IMR-90 (cell line): ENCODE results near the gene PIRT.

Source experiments
- BHLHE40 ChIP-seq: fragments of 150-350 bp; IDR thresholded peaks from 2 replicates; pipeline ENCODE4 v1.6.1; 2016; ENCODE audit warnings: mild to moderate bottlenecking, low read depth, low read length
- CEBPB ChIP-seq: IDR thresholded peaks from 2 replicates; pipeline ENCODE4 v1.6.1; 2012; ENCODE audit warnings: low read depth, low read length, improper control_type of control experiment
- MAFK ChIP-seq: IDR thresholded peaks from 2 replicates; pipeline ENCODE4 v1.6.1; 2012; ENCODE audit warnings: low read depth, low read length, improper control_type of control experiment
- MAZ ChIP-seq: IDR thresholded peaks from 2 replicates; pipeline ENCODE4 v1.6.1; 2012; ENCODE audit warnings: low read depth, mild to moderate bottlenecking, low read length, improper control_type of control experiment, moderate library complexity, borderline replicate concordance
- POLR2A ChIP-seq: IDR thresholded peaks from 2 replicates; pipeline ENCODE4 v1.6.1; 2012; ENCODE audit warnings: mild to moderate bottlenecking, low read depth, low read length
- RAD21 ChIP-seq: IDR thresholded peaks from 2 replicates; pipeline ENCODE4 v1.6.1; 2012; ENCODE audit warnings: low read length, improper control_type of control experiment
- SMC3 ChIP-seq: fragments of 150-350 bp; IDR thresholded peaks from 2 replicates; pipeline ENCODE4 v1.6.1; 2016; ENCODE audit warnings: low read depth, mild to moderate bottlenecking, antibody characterized with exemption, low read length, moderate library complexity
- TF ChIP-seq, protein P1 (sequence below): conservative IDR thresholded peaks from 2 replicates; pipeline ENCODE4 v1.5.1; 2012; ENCODE audit warnings: mild to moderate bottlenecking, low read depth, low read length, improper control_type of control experiment
- TF ChIP-seq, protein P2 (sequence below): fragments of 150-350 bp; IDR thresholded peaks from 2 replicates; pipeline ENCODE4 v1.6.1; 2017; ENCODE audit warnings: mild to moderate bottlenecking, antibody characterized with exemption, low read length, low read depth

GRCh38 chr17:10785295-10785694 is 52.6 kb downstream of the PIRT start:
- TF ChIP-seq, protein P1, sequence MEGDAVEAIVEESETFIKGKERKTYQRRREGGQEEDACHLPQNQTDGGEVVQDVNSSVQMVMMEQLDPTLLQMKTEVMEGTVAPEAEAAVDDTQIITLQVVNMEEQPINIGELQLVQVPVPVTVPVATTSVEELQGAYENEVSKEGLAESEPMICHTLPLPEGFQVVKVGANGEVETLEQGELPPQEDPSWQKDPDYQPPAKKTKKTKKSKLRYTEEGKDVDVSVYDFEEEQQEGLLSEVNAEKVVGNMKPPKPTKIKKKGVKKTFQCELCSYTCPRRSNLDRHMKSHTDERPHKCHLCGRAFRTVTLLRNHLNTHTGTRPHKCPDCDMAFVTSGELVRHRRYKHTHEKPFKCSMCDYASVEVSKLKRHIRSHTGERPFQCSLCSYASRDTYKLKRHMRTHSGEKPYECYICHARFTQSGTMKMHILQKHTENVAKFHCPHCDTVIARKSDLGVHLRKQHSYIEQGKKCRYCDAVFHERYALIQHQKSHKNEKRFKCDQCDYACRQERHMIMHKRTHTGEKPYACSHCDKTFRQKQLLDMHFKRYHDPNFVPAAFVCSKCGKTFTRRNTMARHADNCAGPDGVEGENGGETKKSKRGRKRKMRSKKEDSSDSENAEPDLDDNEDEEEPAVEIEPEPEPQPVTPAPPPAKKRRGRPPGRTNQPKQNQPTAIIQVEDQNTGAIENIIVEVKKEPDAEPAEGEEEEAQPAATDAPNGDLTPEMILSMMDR: no peak
- TF ChIP-seq POLR2A (no peak), MAZ (no peak), CEBPB (no peak), RAD21 (no peak), BHLHE40 (no peak), SMC3 (no peak), MAFK (no peak)
- TF ChIP-seq, protein P2, sequence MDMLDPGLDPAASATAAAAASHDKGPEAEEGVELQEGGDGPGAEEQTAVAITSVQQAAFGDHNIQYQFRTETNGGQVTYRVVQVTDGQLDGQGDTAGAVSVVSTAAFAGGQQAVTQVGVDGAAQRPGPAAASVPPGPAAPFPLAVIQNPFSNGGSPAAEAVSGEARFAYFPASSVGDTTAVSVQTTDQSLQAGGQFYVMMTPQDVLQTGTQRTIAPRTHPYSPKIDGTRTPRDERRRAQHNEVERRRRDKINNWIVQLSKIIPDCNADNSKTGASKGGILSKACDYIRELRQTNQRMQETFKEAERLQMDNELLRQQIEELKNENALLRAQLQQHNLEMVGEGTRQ: no peak
